ENCODE data around the gene TRIM17.

DNA sequence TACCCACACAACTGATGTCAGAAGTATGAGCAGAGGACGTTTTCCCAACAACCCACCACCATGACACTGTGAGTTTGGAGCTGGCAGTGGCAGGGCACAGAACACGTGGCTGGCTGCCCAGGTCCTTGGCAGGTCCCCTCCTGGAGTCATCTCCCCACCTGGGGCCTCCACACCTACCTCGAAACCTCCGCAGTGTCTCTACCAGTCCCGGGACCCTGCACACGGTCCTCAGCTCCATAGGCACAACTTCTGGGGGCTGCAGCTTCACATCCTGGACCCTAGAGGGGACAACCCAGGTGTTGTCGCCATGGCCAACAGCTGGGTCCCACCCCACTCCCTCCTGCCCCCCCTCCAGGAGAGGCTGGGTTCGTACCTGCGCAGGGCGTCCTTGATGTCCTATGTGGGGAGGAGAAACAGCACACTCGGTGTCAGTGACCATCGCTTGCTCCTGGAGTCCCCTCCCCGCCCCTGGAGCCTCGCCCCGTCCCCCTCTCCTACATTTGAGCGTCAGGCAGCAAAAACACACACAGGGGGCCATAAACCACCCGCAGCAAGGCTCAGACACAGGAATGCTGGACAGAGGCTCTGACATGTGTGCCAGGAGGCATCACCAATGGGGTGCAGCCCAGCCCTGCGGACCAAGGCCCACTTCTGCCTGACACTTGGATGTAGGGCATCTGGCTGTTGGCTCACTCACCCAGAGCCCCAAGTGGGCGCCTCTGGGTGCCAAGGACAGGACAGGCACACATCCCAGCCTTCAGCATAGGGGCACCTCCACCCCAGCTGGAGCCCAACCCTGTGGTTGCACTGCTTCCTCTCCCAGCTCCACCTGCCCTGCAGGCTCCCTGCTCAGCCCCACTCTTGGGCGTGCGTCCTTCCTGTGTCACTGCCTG lies 19.6 kb downstream of the TRIM17 start:
- TF ChIP-seq, protein P1, sequence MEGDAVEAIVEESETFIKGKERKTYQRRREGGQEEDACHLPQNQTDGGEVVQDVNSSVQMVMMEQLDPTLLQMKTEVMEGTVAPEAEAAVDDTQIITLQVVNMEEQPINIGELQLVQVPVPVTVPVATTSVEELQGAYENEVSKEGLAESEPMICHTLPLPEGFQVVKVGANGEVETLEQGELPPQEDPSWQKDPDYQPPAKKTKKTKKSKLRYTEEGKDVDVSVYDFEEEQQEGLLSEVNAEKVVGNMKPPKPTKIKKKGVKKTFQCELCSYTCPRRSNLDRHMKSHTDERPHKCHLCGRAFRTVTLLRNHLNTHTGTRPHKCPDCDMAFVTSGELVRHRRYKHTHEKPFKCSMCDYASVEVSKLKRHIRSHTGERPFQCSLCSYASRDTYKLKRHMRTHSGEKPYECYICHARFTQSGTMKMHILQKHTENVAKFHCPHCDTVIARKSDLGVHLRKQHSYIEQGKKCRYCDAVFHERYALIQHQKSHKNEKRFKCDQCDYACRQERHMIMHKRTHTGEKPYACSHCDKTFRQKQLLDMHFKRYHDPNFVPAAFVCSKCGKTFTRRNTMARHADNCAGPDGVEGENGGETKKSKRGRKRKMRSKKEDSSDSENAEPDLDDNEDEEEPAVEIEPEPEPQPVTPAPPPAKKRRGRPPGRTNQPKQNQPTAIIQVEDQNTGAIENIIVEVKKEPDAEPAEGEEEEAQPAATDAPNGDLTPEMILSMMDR (IDR thresholded peaks at IDR 0.05), result no peak
- no peak for TF ChIP-seq POLR2A (IDR thresholded peaks at IDR 0.05)

Data from adrenal gland (tissue), 5 donors.